Fibroblast of the aortic adventitia (primary cell): ENCODE results near the gene PDE6C. TPM values are rescaled to one million over a fixed set of nuclear protein-coding genes. Genes with fewer than 3 reads are reported as not detected.
A peak's percentile ranks its signal among the peaks of the same experiment; 100 is the strongest.

Experiments
- DNase-seq: peaks from one replicate; pipeline ENCODE4 v3.0.0-alpha.2; 2010; ENCODE audit warnings: low read depth
- H3K4me3 ChIP-seq: 2 replicates; pipeline ENCODE4 v1.5.1; 2011; ENCODE audit warnings: low read depth, mild to moderate bottlenecking, control low read depth, low read length, moderate library complexity
- CTCF ChIP-seq: IDR thresholded peaks from 2 replicates; pipeline ENCODE4 v1.5.1; 2011; ENCODE audit warnings: mild to moderate bottlenecking, low read length, control low read depth, inconsistent platforms; ENCODE audit not compliant: insufficient read depth
- total RNA-seq: library from RNA; depleted of rRNA; stranded (reverse); fragments of >200 nt; gene quantifications from 2 replicates; pipeline ENCODE4 v1.2.3, GENCODE V29; 2012; ENCODE audit warnings: low replicate concordance

Gene PDE6C
- total RNA-seq, 1 donor: not detected

- no peak for TF ChIP-seq CTCF
- H3K4me3 ChIP-seq: no peak overlapping the region
- DNase-seq: no peak
These were observed 10.6 kb downstream of the PDE6C start for GRCh38 chr10:93622942-93623341.

GRCh38 chr10:93628858-93629257 is 16.5 kb downstream of the PDE6C start:
- DNase-seq: no peak
- no peak overlapping the region for H3K4me3 ChIP-seq
- TF ChIP-seq CTCF: no peak

GRCh38 chr10:93629647-93630305 is 17.4 kb downstream of the PDE6C start:
- no peak overlapping the region for H3K4me3 ChIP-seq
- no peak for TF ChIP-seq CTCF
- no peak for DNase-seq

GRCh38 chr10:93630625-93631557 is 18.6 kb downstream of the PDE6C start:
- DNase-seq: no peak
- TF ChIP-seq CTCF: no peak
- no peak overlapping the region for H3K4me3 ChIP-seq

- TF ChIP-seq CTCF: no peak
- H3K4me3 ChIP-seq: no peak overlapping the region
- DNase-seq: no peak
These were observed 27.5 kb downstream of the PDE6C start for GRCh38 chr10:93639791-93640190.

- no peak overlapping the region for H3K4me3 ChIP-seq
- DNase-seq: peak; percentile 25
- TF ChIP-seq CTCF: no peak
These were observed 40.5 kb downstream of the PDE6C start for GRCh38 chr10:93652857-93653256.
